GM21717 (cell line): ENCODE data around the gene PLXDC2.

Source experiments
- ATAC-seq: cut with Tn5 transposase; IDR thresholded peaks from one replicate; pipeline ENCODE4 v1.9.1; 2021; ENCODE audit warnings: mild to moderate bottlenecking, moderate library complexity; ENCODE audit not compliant: unreplicated experiment

Gene PLXDC2

DNA sequence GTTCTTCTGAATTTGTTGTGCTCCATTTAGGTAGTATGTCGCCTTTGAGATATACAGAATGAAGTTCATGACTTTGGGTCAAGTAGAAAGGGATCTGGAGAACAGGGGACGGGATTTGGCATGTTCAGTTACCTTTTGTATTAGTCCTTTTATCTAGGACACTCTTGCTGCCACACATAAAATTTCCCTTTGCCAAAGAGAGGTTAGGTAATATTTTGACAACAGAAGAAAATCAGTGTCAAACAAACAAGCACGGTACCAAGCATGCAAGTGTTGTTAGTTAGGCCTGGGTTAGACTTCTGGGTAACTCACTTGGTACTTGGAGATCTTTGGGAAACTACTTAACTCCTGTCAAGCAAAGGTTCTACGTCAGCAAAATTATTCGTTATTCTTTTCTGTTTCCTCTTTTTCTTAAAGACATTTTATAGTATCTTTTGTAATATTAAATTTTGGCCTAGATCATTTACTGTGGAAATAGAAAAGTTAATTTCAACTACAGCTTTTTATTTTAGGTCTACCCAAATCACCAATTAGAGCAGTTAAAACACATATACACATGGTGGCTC lies 116.7 kb downstream of the PLXDC2 start:
- ATAC-seq = no peak

DNA sequence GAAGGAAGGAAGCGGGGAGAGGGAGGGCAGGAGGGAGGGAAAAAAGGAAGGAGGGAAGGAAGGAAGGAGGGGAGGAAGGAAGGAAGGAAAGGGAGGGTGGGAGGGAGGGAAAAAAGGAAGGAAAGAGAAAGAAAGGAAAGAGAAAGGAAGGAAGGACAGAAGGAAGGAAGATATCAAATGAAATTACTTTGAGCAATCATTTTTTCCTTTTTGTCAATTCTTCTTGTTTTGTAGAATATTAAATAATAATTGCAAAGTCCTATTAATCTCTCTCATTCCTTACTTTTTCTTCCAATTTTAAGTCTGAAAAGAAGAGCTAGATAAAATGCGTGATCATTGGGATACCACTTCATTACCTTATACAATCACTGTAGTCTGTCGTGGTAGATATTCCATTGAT lies 117.5 kb downstream of the PLXDC2 start:
- no peak for ATAC-seq

DNA sequence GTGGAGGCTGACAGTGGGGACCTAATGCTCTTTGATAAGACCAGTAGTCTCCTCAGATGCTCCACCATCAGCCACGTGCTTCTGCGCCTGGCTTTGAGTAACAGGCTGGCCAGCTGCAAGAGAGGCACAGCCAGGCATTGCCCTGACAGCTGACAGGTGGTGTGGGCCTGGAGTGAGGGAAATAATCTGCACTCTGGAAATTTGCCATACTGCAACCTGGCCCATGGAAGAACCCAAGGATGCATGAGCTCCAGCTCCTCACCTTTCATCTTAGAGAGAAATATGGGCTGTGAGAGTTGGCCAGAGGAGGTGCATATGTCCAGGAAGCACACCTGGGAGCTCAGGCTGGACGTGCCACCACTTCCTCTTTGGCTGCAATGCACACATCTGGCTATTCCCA lies 118.9 kb downstream of the PLXDC2 start:
- no peak for ATAC-seq

DNA sequence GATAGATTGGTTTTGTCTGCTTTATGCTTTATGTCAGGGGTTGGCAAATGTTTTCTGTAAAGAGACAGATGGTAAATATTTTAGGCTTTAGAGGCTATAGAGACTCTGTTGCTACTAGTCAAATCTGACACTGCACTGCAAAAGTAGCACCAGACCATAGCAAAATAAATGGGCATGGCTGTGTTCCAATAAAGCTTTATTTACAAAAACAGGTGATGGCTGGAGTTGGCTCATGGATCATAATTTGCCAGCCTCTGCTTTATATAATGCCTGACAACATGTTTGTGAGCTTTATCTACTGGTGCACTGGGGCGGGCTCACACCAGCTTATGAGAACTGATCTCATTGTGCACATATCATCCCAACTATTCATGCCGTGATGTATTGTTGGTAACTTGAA lies 120.1 kb downstream of the PLXDC2 start:
- ATAC-seq = no peak

DNA sequence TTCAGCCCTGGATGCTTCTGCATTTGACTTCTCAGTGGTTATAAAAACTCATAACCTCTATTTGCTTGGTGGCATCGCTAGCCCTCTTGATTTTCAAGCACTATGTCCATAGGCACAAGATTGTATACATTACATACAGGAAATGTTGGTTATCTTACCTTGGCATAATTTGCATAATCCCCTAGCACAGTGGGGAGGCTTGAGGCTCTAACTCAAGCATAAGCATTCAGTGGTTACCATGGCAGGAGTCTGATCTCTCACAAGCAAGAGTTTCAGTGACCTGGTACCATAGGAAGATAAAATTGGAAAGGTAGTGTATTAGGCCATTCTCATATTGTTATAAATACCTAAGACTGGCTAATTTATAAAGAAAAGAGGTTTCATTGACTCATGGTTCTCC lies 121.8 kb downstream of the PLXDC2 start:
- ATAC-seq = no peak

DNA sequence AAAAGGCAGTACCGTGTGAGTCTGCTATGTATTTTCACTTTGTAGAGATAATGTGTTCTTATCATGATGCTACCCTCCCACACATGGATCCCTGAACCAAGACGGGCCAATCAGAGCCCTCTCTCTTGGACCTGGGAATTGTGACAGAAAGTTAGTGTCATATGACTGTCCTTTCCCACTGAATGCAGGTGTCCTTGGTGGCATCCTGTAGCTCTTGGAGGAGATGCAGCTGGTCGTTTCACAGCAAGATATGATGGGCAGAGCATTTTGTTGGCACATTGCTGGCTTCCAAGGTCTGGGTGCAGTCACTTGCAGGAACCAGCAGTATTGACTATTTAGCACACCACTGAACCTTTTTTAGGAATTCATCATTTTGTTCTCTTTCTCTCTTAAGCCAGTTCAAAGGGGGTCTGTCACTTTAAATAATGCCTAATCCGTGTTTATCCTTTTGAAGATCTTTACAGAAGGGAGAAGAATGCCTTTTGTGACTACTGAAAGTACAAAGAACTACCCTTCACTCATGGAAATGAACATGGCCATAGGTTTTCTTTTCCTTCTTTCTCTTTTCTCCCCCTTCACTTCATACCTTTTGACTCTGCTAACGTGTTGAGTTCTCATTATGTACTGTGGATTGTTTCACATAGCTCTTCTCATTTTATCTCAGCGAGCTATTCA lies 125.1 kb downstream of the PLXDC2 start:
- no peak for ATAC-seq

DNA sequence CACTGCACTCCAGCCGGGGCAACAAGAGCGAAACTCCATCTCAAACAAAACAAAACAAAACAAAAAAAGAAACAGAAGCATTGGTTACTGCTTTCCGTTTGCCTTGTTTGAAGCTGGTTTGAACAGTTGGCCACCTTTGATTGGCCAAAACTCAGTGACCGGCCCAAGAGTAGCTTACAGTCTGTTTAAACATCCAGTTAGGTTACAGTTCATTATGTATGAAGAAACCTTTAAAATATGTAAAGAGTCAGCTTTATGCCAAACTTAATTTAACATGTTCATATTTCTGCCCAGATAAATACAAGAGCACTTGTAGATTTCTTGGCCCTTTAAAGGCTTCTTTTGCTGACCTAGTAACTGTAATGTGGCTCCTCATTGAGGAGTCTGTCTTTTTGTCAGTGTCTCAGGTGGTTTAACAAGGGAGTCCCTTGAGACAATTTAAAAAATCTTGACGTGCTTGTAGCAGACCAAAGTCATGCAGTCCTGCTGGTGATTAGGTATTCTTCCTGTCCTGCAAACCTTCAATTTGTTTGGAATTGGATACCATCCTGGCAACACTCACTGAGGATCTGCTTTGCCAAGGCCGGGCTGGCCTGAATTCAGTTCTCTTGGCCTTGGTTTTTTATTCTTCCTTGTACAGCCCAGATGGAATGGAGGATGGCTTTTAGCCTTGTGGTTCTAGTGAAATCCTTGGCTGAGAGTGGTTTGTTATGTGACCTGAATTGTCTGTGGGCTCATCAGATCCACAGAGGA lies 128.9 kb downstream of the PLXDC2 start:
- no peak for ATAC-seq

DNA sequence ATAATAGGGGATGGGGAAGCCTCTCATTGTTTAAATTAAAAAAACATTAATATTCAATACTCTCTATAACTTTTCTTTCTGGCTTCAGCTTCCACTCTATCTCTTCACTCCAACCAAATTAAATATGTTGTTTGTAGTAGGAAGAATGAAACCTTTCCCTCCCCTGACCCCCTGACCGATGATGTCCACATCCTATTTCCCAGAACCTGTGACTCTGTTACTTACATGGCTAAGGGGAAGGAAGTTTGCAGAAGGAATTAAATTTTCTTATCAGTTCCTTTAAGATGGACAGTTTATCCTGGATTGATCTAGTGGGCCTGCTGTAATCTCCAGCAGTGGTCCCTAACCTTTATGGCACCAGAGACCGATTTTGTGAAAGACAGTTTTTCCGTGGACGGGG lies 130.0 kb downstream of the PLXDC2 start:
- no peak for ATAC-seq

DNA sequence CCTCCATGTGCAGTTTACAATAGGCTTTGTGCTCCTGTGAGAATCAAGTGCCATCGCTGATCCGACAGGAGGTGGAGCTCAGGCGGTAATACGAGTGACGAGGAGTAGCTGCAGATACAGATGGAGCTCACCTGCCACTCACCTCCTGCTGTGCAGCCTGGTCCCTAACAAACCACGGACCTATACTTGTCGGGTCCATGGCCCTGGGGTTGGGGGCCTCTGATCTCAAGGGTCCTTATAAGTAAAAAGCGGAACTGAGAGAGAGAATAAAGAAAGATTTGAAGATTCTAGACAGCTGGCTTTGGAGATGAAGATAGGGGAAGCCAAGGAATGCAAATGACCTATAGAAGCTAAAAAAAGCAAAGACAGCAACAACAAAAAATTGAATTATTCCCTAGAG lies 130.6 kb downstream of the PLXDC2 start:
- no peak for ATAC-seq

DNA sequence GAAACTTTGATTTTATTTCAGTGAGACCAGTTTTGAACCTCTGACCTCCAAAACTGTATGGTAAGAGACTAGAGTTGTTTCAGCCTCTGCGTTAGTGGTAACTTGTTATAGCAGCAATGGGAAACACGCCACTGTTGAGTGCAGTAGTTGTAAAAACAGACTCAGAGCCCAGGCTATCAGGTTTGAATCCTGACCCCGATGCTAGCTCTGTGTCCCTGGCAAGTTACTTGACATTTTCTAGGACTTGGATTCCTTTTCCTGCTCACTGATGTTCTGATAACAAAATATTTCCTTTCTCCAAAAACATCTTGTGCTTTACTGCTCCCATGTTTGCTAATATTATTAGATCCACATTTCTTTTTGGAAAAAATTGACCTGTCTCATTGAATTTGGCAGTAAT lies 131.0 kb downstream of the PLXDC2 start:
- ATAC-seq = no peak

DNA sequence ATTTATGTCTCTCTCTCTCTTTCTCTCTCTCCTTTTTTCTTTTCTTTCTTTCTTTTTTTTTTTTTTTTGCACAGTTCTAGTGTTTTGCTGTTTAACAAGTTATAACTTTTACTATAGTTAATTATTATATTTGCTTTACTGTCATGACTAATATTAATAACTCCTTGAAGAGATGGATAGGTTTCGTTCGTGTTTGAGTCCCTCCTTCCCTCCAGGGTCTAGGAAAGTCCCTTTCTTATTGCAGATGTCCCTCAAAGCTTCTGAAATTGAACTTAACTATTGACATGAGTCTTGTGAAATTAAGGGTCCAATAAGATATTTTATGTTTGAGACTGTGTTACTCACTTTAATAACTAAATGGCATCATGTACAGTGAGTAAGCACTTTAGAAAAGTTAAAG lies 131.4 kb downstream of the PLXDC2 start:
- ATAC-seq = no peak

DNA sequence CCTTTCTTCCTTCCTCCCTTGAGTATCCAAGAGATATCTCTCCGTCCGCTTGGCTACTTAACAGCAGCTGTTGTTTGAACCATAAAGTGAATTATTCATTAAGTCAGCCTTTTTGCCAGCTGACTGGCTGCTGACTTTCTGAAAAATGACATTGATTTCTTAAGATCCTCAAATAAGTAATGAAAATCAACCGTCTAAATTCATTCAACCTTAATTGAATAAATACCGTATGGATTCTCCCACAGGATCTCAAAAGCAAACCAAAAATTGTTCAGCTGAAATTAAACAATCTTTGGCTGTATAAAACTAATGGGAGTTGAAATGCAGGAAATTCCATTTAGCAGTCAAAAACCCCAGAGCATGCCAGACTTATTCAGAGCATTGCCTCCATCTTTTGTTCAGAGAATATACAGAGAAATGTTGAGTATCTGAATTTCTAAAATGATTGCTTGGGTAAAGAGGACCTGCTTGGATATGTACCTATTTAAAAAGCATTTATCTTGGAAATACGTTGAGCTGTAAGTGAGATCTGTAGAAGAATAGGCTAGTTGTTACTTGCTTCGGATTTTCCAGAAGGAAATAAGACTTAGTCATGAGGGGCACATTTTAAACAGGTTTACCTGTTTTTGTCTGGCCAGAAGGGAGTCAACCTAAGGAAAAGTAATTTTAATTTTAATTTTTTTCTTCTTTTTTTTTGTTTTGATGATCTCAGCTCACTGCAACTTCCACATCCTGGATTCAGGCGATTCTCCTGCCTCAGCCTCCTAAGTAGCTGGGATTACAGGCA lies 136.2 kb downstream of the PLXDC2 start:
- no peak for ATAC-seq

DNA sequence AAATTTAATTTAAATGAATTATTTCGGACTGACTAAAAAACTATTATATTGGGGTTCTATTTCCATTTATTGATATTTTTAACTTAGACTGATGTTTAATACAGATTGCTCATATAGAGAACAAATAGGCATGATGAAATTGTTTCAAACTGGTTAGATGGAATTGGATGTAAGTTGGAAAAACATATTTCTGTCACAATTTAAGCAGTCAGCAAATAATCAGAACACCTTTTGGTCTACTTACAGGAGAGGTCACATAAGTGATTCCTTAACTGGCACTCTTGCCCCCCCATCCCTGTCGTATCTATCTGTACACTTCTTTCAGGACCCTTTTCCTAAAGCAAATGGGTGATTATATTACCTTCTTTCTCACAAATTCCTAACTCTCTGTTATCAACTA lies 138.4 kb downstream of the PLXDC2 start:
- ATAC-seq = no peak

DNA sequence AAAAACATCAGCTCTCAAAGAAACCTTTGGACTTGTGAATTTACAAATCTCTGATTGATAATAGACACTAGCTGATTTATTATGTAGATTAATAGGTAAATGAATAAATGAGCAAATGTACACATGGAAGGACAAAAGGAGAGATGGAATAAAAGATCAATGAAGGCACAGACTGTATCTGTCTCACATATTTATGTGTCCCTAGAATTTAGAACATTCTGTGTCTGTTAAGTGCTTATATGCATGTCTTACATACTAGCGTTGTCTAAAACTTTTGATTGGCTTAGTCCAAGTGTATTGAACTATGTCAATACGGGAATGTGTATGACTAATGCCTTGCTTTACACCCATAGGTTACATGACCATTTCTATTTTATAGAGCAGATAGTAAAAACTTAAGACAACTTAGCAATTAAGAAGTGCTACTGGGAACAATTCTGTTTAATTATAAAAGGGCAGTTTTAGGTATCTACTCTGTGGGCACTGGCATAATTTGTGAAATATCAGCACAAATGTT lies 140.3 kb downstream of the PLXDC2 start:
- ATAC-seq = no peak

DNA sequence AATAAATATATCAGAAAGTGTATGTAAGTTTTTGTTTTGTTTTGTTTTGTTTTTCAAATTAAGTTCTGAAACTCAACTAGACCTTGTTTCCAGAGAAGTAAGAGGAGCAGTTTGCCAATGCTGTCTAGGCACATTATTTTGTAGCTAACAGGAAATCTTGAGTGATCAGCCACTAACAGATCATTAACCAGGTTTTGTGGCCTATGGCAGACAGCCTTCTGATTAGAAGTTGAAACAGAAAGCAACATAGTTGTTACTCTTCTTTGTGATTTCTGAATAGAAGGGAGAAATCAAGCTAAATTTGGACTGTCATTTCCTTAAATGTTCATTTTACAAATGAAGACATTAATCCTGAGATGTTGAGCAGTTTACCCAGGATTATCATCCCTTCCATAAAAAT lies 142.6 kb downstream of the PLXDC2 start:
- peak; percentile 83 for ATAC-seq

DNA sequence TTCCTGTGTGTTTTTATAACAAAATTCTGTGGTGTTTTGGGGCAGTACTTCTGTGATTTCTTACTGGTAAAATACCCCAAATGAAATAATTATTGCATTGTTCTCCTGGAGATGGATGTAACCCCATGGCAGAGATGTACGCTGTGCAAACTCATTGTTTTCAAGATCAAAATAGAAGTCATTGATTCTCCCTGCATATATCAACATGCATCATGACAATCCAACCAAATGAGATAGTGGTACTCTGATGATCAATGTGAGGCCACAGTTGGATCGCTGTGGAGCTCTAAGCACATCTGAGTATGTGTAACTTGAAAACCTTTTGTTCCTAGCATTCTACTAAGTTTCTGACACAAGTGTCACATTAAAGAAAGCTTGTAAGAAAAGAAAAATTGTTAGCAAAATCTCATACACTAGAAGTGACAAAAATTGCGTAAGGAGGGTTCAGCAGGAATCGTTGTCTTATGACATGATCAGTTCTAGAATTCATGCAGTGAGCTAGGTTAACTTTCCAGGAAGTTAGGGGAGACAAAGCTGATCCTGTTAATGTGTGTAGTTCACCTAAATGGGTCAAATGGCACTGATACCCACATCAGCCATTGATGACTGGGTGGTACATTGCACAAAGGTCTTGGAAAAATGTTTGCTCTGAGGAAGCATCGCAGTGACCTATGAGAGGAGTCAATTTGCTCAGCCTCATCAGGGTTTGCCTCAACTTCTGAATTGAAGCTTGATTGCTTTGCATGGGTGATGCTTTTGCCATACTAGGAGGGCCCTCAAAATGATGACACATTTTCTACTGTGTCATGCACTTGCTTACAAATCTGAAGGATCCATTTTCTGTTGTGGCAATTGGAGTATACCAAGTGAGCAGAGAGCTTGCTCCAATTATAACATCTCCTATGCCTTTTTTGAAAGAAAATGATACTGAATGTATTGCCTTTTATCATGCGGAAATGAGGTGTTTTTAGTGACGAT lies 145.1 kb downstream of the PLXDC2 start:
- ATAC-seq = no peak

DNA sequence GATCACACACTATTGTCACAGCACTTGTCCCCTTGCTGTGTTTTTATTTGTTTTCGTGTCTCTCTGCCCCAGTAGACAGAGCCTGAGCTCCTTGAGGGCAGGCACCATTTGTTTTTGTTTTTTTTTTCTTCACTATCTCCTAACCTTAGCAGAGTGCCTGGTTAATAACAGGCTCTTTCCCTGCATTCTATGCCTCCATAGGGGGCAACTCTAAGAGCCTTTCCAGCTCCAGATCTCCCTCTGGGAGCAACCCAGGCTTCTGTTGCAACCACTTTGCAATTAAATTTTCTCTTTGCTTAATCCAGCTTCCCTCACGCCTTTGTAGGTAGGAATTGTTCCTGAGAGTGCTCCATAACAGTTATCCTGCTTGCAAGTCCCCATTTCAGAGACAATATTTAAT lies 148.4 kb downstream of the PLXDC2 start:
- no peak for ATAC-seq

DNA sequence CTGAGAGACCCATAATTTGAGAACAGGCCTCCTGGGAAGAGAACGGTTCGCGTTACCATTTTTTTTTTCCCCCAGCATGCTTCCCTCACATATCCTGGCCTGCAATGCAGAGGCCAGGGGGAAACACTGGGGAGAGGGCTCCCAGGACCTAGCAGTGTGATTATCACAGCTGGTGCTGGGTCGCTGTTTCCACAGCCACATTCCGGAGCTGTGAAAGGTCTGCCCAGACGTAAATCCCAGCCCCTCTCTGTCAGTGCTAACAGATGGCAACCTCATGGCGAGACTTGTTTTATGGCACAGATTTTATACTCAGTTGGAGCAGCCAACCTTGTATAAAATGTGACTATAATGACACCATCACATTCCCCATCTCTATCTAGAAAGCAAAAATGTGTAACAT lies 150.5 kb downstream of the PLXDC2 start:
- ATAC-seq = no peak

DNA sequence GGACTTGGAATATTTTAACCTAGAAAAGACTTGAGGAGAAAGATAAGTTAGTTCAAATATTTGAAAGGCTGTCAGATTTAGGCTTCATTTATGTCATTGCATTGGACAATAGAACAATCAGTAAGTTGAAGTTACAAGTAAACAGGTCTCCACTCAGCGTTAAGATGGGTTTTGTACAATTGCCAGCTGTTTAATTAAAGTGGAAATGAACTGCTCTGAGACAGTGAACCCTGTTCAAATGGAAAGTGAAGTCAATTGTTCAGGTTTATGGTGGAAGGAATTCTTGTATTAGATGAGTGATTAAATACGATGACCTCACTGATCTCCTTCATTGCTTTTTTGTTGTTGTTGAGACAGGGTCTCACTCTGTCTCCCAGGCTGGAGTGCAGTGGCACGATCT lies 151.7 kb downstream of the PLXDC2 start:
- ATAC-seq = no peak

DNA sequence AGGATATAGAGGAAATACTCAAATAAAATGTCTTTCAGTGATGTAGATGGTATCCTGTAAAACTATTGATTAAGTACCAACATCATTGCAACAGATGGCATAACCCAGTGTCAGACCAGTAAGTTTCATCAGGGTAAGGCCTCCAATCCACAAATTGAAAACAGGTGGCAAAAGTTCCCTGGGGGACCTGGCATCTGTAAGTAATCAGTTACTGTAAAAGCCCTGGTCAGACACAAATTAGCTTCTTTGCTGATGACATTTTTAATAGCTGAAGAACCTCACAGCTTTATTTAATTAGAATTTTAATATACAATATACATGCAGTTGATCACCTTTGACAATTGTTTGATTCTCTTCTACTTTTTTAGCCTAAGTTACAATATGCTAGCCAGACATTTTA lies 152.5 kb downstream of the PLXDC2 start:
- ATAC-seq = no peak
